NCI-H146 treated with DMSO at 0.1 percent for 48 hours (cell line): Measurements from ENCODE around the gene RASGRP3.

Source experiments
- DNase-seq: peaks from one replicate; lab custom pipeline; 2025; ENCODE audit not compliant: unreplicated experiment; lab: John Stamatoyannopoulos, UW

RASGRP3 gene

GRCh38 chr2:33491441-33492084 lies 15.1 kb downstream of the RASGRP3 start:
- DNase-seq: no peak

- no peak for DNase-seq
These were observed 16.1 kb downstream of the RASGRP3 start for GRCh38 chr2:33492399-33493134.

DNA sequence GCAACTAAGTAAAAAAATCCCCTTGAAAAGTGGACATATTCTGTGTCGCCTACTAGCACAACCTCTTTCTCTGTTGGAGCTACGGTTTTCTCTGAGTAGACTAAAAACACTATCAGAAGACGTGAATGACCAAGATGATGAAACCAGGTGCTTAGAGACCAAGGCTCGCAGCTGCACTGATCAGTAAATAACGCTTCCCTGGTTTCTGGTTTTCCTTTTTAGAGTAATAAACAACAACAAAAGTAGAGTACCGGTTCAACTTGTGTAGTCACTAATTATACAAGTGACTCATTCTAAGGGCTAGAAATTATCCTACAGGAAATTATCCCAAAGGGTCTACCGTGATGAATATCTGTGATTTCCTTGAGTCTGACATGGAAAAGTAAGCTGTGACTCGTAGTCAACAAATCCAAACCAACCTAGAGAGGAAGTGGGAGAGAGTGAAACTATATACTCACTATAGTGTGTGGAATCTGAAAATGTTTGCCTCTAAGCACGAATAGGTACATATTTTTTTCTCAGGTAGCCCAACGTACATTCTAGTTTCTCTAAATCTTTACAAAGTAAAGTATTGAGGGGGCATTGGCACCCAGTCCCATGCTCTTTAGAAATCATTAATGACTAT lies 17.8 kb downstream of the RASGRP3 start:
- DNase-seq: no peak

DNA sequence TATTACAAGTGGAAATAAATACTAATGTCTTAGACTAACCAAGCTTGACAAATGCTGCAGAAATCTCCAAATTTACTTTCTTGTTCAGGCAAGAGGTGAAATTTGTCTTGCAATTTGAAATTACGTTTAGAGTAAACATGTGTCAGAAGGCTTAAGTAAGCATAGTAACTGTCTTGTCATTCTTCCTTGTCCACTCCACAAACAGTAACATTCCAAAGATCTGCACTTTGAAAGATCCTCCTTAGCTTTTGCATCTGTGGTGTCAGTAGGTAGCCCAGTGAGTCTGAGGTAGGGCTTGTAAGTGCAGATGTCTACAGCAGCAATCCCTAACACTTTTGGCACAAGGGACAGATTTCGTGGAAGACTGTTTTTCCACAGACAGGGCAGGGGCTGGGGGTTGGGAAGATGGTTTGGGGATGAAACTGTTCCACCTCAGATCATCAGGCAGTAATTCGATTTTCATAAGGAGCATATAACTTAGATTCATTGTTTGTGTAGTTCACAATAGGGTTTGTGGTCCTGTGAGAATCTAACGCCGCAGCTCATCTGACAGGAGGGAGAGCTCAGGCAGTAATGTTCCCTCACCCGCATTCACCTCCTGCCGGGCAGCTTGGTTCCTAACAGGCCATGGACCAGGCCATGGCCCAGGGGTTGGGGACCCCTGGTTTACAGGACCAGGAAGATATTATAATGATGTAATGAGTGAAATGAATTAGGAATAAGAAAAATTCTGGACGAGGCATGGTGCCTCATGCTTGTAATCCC lies 18.6 kb downstream of the RASGRP3 start:
- no peak for DNase-seq

DNA sequence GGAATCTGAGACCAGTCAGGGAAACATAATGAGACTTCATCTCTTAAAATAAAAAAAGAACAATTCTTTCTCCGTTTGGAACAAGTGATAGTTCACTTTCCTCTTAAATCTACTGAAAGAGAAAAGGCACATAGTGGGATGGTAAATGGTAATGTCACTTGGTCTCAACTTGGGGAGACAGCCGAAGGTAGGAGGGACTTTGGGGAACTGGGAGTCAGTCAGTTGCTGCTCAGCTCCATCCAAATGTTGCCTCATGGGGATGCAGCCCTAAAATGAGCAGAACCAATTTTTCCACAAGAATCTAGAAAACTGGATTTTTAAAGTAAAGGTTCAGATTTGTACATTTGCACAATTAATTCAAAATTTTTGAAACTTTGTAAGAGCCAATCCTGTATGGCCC lies 19.2 kb downstream of the RASGRP3 start:
- DNase-seq: no peak

DNA sequence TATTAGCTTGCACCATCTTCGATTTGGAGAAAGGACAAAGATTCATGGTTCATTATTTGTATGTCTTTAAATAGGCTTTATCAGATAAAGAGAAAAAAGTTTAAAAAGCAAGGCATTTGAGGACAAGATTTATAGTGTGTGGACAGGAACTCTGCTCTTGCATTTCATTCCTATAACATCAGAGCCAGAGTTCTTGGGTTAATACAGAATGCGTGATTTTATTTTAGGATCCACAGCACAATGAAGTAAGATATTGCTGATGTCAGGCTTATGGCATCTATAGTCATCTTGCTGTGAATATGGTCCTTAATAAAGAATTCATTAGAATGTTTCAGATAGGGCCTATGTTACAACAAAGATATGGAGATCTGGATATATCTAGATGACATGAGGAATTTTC lies 19.7 kb downstream of the RASGRP3 start:
- no peak for DNase-seq

DNA sequence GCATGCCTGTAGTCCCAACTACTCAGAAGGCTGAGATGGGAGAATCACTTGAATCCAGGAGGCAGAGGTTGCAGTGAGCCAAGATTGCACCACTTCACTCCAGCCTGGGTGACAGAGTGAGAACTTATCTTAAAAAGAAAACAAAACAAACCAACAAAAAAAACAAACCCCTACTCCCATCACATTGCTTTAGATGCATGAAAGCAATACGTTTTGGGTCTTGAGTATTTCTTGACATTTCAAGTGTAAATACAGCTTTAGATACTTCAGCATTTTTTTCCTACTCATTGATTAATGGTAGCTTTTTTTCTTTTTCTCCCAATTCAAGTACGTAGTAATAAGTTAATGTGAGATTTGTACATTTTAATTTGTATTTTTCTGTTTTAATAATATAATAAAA lies 20.3 kb downstream of the RASGRP3 start:
- no peak for DNase-seq

GRCh38 chr2:33497221-33497650 lies 20.8 kb downstream of the RASGRP3 start:
- DNase-seq: no peak

GRCh38 chr2:33498291-33498956 lies 22.0 kb downstream of the RASGRP3 start:
- no peak for DNase-seq

DNA sequence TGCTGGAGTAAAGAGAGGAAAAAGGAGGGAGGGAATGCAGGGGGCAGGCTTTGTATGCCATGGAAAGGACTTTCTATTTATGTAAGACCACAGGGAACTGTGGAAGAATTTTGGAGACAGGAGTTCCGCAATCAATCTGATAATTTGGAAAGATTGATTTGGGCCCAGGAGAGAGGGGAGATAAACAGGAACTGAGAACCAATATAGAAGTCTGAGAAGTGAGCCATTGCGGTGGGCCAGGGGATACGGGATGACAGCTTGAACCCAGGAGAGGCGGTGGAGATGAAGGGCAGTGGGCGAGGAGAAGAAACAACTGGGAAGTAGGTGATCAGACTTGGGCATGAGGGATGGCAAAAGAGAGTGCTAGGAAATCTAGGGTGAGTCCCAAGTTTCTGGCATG lies 23.7 kb downstream of the RASGRP3 start:
- DNase-seq: no peak

DNA sequence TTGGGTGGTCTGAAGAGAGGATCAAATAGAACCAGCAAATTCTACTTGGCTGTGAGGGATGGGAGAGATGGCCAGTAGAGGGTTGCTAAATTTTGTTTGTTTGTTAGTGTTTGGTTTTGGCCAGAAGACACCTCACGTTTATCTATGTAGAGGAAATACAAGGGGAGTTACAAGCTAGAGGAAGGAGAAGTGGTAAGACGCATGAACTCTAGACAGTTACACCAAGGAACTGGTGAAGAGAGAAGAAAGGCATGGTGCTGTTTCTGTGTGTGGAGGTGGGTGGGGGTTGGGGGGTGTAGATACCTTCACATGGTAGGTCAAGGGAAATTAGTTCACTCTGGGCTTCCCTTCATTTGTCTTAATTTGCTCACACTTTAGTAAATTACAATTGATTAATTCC lies 25.6 kb downstream of the RASGRP3 start:
- no peak for DNase-seq

DNA sequence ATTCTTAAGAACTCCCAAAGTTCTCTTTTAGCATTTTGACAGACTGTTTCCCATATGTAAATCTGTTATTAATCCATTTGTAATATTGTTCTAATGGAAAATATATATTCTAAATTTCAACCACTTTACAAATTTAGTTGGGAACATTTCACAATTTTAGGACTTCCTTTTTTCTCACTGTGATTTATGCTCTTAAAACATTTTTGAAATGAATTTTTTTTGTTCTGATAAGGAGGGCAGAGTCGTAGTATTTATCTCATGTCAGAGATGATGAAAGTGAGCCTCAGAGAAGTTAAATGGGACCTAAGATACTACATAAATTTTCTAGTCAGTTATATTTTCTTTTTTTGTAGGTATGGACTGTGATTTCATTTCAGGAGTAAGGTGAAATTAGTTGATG lies 26.6 kb downstream of the RASGRP3 start:
- DNase-seq: no peak

- no peak for DNase-seq
These were observed 29.5 kb downstream of the RASGRP3 start for GRCh38 chr2:33505966-33506365.

DNA sequence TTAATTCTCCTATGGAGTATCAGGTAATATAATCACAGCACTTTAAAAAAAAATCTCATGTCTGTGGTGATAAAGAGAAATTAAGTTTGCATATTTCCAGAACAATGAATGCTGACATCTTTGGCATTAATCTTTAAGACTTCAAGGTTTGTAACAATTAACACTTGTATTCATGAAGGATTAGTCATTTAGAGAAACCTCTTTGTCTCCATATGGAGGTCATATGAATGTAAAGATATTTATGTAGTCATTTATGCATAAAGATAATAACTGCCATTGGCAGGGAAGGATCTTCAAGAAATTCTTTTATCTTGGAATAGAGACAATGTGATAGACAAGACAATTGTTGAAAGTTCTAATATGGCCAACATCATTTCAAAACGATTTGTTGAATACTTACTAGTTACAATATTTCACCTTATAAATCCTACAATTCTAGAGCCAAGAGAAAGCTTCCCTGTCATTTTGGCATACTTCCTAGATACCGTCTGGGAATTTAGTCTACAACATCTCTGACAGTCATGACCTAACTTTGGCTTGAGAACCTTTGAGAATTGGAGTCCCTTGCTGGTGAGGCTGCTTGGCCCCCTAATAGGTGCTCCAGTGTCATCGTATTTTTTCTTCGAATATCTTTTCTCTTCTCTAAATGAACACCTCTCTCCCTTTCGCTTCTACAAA lies 33.6 kb downstream of the RASGRP3 start:
- DNase-seq: no peak

- no peak for DNase-seq
These were observed 34.1 kb downstream of the RASGRP3 start for GRCh38 chr2:33510586-33510968.

- no peak for DNase-seq
These were observed 34.7 kb downstream of the RASGRP3 start for GRCh38 chr2:33511141-33511540.

GRCh38 chr2:33512112-33512511 lies 35.7 kb downstream of the RASGRP3 start:
- DNase-seq: peak; percentile 13

DNA sequence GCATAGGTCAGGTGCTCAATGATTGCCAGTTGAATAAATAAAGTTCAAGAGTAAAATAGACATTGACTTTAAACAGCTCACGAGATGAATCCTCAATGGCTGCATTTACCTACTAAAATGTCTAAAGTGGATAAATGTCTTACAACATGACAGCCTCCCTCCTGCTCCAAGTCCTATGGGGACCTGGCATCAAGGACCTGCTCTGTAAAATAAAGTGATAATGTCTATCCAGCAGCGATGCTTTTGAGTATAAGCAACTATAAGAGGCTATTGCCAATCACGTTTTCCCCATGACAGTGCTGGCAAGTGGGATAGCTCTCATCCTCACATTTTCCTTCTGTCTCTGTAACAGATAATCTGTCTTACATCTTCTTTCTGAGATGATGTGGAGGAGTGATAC lies 37.0 kb downstream of the RASGRP3 start:
- no peak for DNase-seq

DNA sequence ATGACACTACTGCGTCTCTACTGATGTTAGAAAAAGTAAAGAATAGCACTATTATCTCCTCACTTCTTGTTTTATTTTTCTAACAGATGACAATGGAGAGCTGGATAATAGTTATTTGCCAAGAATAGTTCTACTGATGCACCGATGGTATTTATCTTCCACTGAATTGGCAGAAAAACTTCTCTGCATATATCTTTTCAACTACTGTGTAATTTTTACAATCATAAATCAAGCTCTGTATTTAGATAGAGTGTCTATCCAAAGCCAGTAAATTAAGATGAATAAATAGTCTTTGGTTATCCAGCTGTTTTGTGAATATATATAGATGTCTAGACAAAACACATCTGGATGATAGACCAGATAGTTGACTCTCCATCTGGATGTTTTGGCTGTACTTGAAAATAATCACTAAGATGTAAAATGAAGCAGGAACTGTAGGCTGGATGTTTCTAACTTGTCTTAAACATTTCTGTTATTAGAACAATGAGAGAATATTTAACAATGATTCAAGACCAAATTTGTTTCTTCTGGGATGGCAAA lies 40.1 kb downstream of the RASGRP3 start:
- no peak for DNase-seq

- DNase-seq: no peak
These were observed 41.8 kb downstream of the RASGRP3 start for GRCh38 chr2:33518200-33518599.
